ENCODE results near the gene FGF1.

FGF1 gene

GRCh38 chr5:142576303-142576702 is 109.6 kb downstream of the FGF1 start:
- Histone ChIP-seq H3K4me1 (ENCODE audit: control insufficient read depth, insufficient read depth, low read depth, low read length) (no peaks in the 10 kb centered on the region), H3K79me1 (replicated peaks; ENCODE audit: low read length, poor library complexity, severe bottlenecking) (no peaks in the 10 kb centered on the region), H3K14ac (ENCODE audit: low read length in 2 of 2) (no peak overlapping the region), H3K4ac (ENCODE audit: low read depth in 1 of 2, low read length in 2 of 2) (no peak overlapping the region), H3K4me2 (ENCODE audit: low read length, poor library complexity, severe bottlenecking) (no peak overlapping the region), H3K18ac (ENCODE audit: low read depth in 1 of 2, low read length in 2 of 2) (no peak overlapping the region), H4K8ac (ENCODE audit: low read length) (no peak overlapping the region), H2BK15ac (ENCODE audit: low read depth, poor library complexity, severe bottlenecking) (no peak overlapping the region), H3K27me3 (ENCODE audit: control insufficient read depth in 1 of 2, insufficient read depth in 1 of 2, low read length in 2 of 2) (no peaks in the 10 kb centered on the region), H3K23ac (ENCODE audit: low read length in 2 of 2) (no peak overlapping the region), H2AK5ac (ENCODE audit: low read length, severe bottlenecking) (no peak overlapping the region), H2BK120ac (ENCODE audit: low read depth, low read length) (no peak overlapping the region), H3K4me3 (ENCODE audit: insufficient read depth in 1 of 2, low read depth in 1 of 2, low read length in 2 of 2) (no peak overlapping the region), H2BK12ac (ENCODE audit: low read length in 2 of 2) (no peak overlapping the region), H3K27ac (ENCODE audit: low read length, poor library complexity, severe bottlenecking) (no peak overlapping the region), H3K9me3 (ENCODE audit: control insufficient read depth, low read length) (no peaks in the 10 kb centered on the region), H3K36me3 (ENCODE audit: control insufficient read depth in 1 of 2, insufficient read depth in 2 of 2, low read depth in 1 of 2, low read length in 2 of 2) (no peaks in the 10 kb centered on the region), H2BK5ac (ENCODE audit: low read depth, low read length, poor library complexity, severe bottlenecking) (no peak overlapping the region), H3K9ac (ENCODE audit: low read length) (no peak overlapping the region), H4K91ac (ENCODE audit: low read length) (no peak overlapping the region), H2AFZ (ENCODE audit: low read depth, low read length) (no peak overlapping the region)
- WGBS: 100% methylated on average over 1 of the region's 1 CpG
- DNase-seq: no peak

DNA sequence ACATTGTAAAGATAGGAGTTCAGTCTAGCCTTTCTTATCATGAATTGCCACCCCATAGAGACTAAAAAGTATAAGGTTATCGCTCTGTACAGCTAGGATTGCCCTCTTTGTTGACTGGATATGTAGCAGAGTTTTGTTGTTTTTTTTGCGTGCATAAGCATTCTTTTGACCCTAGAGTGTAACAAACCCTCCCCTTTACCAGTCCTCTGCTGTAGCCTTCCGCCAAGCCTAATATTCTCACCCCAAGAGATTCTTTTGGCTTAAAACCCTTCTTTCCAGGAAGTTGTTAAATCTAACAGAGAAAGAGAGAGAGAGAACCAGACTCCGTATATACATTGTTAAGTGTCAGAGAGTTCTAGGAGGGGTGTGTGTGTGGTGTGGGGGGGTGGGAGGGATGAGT is 113.9 kb downstream of the FGF1 start:
- no peaks in the 10 kb centered on the region for H3K79me1 ChIP-seq (replicated peaks; ENCODE audit: low read length, poor library complexity, severe bottlenecking)
- no peak overlapping the region for H3K18ac ChIP-seq (ENCODE audit: low read depth in 1 of 2, low read length in 2 of 2)
- no peak overlapping the region for H2BK12ac ChIP-seq (ENCODE audit: low read length in 2 of 2)
- H3K9ac ChIP-seq (ENCODE audit: low read length): no peak overlapping the region
- no peak overlapping the region for H3K4ac ChIP-seq (ENCODE audit: low read depth in 1 of 2, low read length in 2 of 2)
- H3K27ac ChIP-seq (ENCODE audit: low read length, poor library complexity, severe bottlenecking): no peak overlapping the region
- no peak overlapping the region for H2BK15ac ChIP-seq (ENCODE audit: low read depth, poor library complexity, severe bottlenecking)
- H2AFZ ChIP-seq (ENCODE audit: low read depth, low read length): no peak overlapping the region
- WGBS: 35% methylated on average over 1 of the region's 4 CpGs
- no peak overlapping the region for H3K4me2 ChIP-seq (ENCODE audit: low read length, poor library complexity, severe bottlenecking)
- no peak overlapping the region for H2BK5ac ChIP-seq (ENCODE audit: low read depth, low read length, poor library complexity, severe bottlenecking)
- no peak overlapping the region for H2BK120ac ChIP-seq (ENCODE audit: low read depth, low read length)
- no peak overlapping the region for H3K23ac ChIP-seq (ENCODE audit: low read length in 2 of 2)
- H4K91ac ChIP-seq (ENCODE audit: low read length): no peak overlapping the region
- H3K27me3 ChIP-seq (ENCODE audit: control insufficient read depth in 1 of 2, insufficient read depth in 1 of 2, low read length in 2 of 2): no peaks in the 10 kb centered on the region
- no peak overlapping the region for H3K14ac ChIP-seq (ENCODE audit: low read length in 2 of 2)
- no peak for DNase-seq
- H4K8ac ChIP-seq (ENCODE audit: low read length): no peak overlapping the region
- H3K9me3 ChIP-seq (ENCODE audit: control insufficient read depth, low read length): no peaks in the 10 kb centered on the region
- no peaks in the 10 kb centered on the region for H3K36me3 ChIP-seq (ENCODE audit: control insufficient read depth in 1 of 2, insufficient read depth in 2 of 2, low read depth in 1 of 2, low read length in 2 of 2)
- H3K4me1 ChIP-seq (ENCODE audit: control insufficient read depth, insufficient read depth, low read depth, low read length): peaks cover 2% of the 10 kb centered on the region
- no peak overlapping the region for H2AK5ac ChIP-seq (ENCODE audit: low read length, severe bottlenecking)
- H3K4me3 ChIP-seq (ENCODE audit: insufficient read depth in 1 of 2, low read depth in 1 of 2, low read length in 2 of 2): no peak overlapping the region

GRCh38 chr5:142571371-142571770 is 114.5 kb downstream of the FGF1 start:
- Histone ChIP-seq H3K23ac (ENCODE audit: low read length in 2 of 2) (no peak overlapping the region), H3K9ac (ENCODE audit: low read length) (no peak overlapping the region), H3K4me1 (ENCODE audit: control insufficient read depth, insufficient read depth, low read depth, low read length) (peaks cover 2% of the 10 kb centered on the region), H3K4ac (ENCODE audit: low read depth in 1 of 2, low read length in 2 of 2) (no peak overlapping the region), H4K8ac (ENCODE audit: low read length) (no peak overlapping the region), H3K79me1 (replicated peaks; ENCODE audit: low read length, poor library complexity, severe bottlenecking) (no peaks in the 10 kb centered on the region), H3K9me3 (ENCODE audit: control insufficient read depth, low read length) (no peaks in the 10 kb centered on the region), H2BK5ac (ENCODE audit: low read depth, low read length, poor library complexity, severe bottlenecking) (no peak overlapping the region), H2BK15ac (ENCODE audit: low read depth, poor library complexity, severe bottlenecking) (no peak overlapping the region), H2AFZ (ENCODE audit: low read depth, low read length) (no peak overlapping the region), H3K27ac (ENCODE audit: low read length, poor library complexity, severe bottlenecking) (no peak overlapping the region), H3K36me3 (ENCODE audit: control insufficient read depth in 1 of 2, insufficient read depth in 2 of 2, low read depth in 1 of 2, low read length in 2 of 2) (no peaks in the 10 kb centered on the region), H3K18ac (ENCODE audit: low read depth in 1 of 2, low read length in 2 of 2) (no peak overlapping the region), H4K91ac (ENCODE audit: low read length) (no peak overlapping the region), H3K4me2 (ENCODE audit: low read length, poor library complexity, severe bottlenecking) (no peak overlapping the region), H3K27me3 (ENCODE audit: control insufficient read depth in 1 of 2, insufficient read depth in 1 of 2, low read length in 2 of 2) (no peaks in the 10 kb centered on the region), H2BK120ac (ENCODE audit: low read depth, low read length) (no peak overlapping the region), H3K4me3 (ENCODE audit: insufficient read depth in 1 of 2, low read depth in 1 of 2, low read length in 2 of 2) (no peak overlapping the region), H2AK5ac (ENCODE audit: low read length, severe bottlenecking) (no peak overlapping the region), H3K14ac (ENCODE audit: low read length in 2 of 2) (no peak overlapping the region), H2BK12ac (ENCODE audit: low read length in 2 of 2) (no peak overlapping the region)
- WGBS: 68% methylated on average over 5 of the region's 5 CpGs
- no peak for DNase-seq

- Histone ChIP-seq H3K4me2 (ENCODE audit: low read length, poor library complexity, severe bottlenecking) (no peak overlapping the region), H3K4me1 (ENCODE audit: control insufficient read depth, insufficient read depth, low read depth, low read length) (peaks cover 2% of the 10 kb centered on the region), H3K18ac (ENCODE audit: low read depth in 1 of 2, low read length in 2 of 2) (no peak overlapping the region), H2BK5ac (ENCODE audit: low read depth, low read length, poor library complexity, severe bottlenecking) (no peak overlapping the region), H3K9me3 (ENCODE audit: control insufficient read depth, low read length) (no peaks in the 10 kb centered on the region), H2AFZ (ENCODE audit: low read depth, low read length) (no peak overlapping the region), H3K4ac (ENCODE audit: low read depth in 1 of 2, low read length in 2 of 2) (no peak overlapping the region), H2BK12ac (ENCODE audit: low read length in 2 of 2) (no peak overlapping the region), H3K4me3 (ENCODE audit: insufficient read depth in 1 of 2, low read depth in 1 of 2, low read length in 2 of 2) (no peak overlapping the region), H2BK15ac (ENCODE audit: low read depth, poor library complexity, severe bottlenecking) (no peak overlapping the region), H3K27me3 (ENCODE audit: control insufficient read depth in 1 of 2, insufficient read depth in 1 of 2, low read length in 2 of 2) (no peaks in the 10 kb centered on the region), H3K36me3 (ENCODE audit: control insufficient read depth in 1 of 2, insufficient read depth in 2 of 2, low read depth in 1 of 2, low read length in 2 of 2) (no peaks in the 10 kb centered on the region), H3K27ac (ENCODE audit: low read length, poor library complexity, severe bottlenecking) (no peak overlapping the region), H3K9ac (ENCODE audit: low read length) (no peak overlapping the region), H2BK120ac (ENCODE audit: low read depth, low read length) (no peak overlapping the region), H2AK5ac (ENCODE audit: low read length, severe bottlenecking) (no peak overlapping the region), H4K91ac (ENCODE audit: low read length) (no peak overlapping the region), H3K79me1 (replicated peaks; ENCODE audit: low read length, poor library complexity, severe bottlenecking) (no peaks in the 10 kb centered on the region), H4K8ac (ENCODE audit: low read length) (no peak overlapping the region), H3K14ac (ENCODE audit: low read length in 2 of 2) (no peak overlapping the region), H3K23ac (ENCODE audit: low read length in 2 of 2) (no peak overlapping the region)
- 93% methylated on average over 5 of the region's 6 CpGs for WGBS
- DNase-seq: no peak
These were observed 116.0 kb downstream of the FGF1 start for GRCh38 chr5:142569905-142570304.
